ENCODE data around the gene OSMR. TPM values are rescaled to one million over a fixed set of nuclear protein-coding genes. Genes with fewer than 3 reads are reported as not detected.

OSMR gene
- total RNA-seq, 1 donor from 2014 or later = 103 TPM

DNA sequence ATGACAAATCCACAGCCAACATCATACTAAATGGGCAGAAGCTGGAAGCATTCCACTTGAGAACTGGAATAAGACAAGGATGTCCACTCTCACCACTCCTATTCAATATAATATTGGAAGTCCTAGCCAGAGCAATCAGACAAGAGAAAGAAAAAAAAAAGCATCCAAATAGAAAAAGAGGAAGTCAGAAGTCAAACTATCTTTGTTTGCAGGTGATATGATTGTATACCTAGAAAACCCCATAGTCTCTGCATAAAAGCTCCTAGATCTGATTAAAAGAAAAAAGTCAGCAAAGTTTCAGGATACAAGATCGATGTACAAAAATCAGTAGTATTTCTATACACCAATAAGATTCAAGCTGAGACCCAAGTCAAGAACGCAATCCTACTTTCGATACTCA lies 66.1 kb downstream of the OSMR start:
- ATAC-seq (no peak), DNase-seq (ENCODE audit: low spot score) (no peak)
- intact Hi-C loops (cut with DNase I) = no loop called here

DNA sequence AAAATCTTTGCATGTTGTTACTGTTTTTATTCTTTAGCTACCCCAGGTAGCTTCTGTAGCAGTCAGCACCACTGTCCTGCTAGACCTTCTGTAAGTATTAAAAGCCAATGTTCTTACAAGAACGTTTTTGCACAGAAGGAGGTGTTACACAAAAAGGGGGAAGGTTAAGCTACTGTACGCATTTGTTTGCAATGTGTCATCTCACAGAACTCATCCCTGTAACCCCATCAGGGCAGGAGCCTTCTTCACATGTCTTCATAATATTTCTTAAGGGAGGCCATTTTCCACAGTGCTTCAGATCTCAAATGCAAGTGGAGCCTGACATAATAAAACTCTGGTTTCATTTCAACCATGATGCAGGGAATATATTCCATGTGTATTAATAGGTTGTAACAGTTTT lies 67.9 kb downstream of the OSMR start:
- intact Hi-C loops (cut with DNase I) = no loop called here
- ATAC-seq (no peak), DNase-seq (ENCODE audit: low spot score) (no peak)

DNA sequence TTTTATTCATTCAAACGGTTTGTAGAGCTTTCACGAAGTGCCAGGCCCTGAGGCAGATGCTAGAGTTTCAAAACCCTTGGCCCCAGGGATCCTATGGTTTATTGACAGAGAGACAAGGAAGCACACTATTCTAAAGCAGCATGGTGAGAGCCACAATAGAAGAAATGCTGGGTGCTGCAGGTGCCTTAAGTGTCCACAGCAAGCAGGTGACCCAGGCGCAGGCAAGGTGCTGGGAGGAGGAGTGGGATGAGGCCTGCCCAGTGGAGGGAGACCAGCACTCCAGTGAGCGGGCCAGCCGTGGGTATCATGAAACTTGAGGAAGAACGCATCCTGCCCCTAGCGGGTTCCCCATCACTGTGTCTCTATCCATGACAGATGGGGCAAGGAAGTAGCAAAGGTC lies 71.0 kb downstream of the OSMR start:
- intact Hi-C loops (cut with DNase I) = no loop called here
- ATAC-seq (no peak), DNase-seq (ENCODE audit: low spot score) (no peak)

DNA sequence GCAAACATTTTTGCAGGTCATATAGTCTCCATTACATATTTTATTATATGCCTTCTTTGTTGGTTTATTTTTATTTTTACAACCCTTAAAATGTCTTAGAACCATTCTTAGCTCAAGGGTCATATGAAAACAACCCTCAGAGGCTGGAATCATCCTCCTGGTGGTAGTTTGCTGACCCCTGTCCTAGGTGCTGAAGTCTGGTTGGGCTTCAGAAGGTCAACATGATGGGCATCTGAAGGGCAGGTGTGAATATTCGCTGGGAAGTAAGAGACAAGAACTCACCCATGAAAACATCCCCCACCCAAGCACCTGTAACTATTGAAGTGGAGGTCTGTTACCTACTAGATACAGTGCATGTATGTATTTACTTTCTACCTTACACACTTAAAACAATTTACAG lies 75.4 kb downstream of the OSMR start:
- intact Hi-C loops (cut with DNase I) = no loop called here
- ATAC-seq = no peak

DNA sequence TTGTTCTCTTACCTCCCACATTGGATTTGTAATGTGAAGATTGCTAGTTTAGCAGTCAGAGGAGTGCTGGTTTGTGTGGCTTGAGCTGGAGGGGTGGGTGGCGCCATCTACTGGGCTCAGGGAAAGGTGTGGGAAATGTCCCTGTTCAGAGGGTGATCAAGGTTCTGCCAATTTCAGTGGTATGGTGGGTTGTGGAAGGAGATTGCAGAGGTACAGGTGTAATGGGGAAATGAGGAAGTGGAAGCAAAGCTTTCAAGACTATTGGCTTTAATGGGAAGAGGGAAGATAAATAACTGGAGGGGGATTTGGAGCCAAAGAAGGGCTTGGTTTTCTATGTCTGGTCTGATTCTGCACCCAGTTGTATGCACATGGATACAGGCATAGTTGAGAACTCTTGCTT lies 76.4 kb downstream of the OSMR start:
- intact Hi-C loops (cut with DNase I) = no loop called here
- DNase-seq (ENCODE audit: low spot score) (no peak), ATAC-seq (peak; percentile 44)

More for the DNA sequence above, 75.4 kb downstream of the OSMR start:
- DNase-seq (ENCODE audit: low spot score) = no peak

DNA sequence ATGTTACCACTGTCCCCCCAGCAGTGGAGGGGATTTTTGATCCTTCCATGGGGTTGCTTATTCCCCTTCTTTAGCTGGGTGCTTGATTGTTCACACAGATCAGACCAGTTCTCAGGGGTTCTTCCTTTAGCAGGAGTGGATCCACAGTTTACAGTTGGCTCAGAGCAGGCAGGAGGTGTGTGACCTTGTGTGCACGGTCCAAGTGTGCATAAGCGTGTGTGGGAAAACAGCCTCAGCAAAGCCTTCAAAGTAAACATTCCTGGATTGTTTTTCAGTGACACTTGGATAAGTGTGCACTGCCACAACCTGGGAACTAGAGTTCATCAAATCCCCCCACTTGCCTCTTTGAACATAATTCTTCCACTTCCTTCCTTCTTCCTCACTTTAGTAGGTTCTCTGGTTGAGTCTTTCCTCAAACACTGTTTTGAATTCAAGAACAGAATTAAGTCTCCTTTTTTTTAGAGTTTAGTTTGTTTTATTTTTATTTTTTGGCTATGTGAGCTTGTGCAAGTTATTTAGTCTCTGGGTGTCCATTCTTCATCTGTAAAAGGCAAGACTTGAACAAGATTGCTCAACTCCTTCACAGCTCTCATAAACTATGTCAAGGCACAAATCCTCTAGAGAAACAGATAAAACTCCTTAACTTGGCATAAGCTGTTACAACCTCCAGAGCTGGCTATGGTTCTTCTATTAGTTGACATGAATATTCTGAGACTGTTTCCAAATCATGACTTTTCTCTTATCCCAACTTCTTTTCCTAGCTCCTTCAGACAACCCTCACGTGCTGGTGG lies 78.0 kb downstream of the OSMR start:
- intact Hi-C loops (cut with DNase I) = no loop called here

DNA sequence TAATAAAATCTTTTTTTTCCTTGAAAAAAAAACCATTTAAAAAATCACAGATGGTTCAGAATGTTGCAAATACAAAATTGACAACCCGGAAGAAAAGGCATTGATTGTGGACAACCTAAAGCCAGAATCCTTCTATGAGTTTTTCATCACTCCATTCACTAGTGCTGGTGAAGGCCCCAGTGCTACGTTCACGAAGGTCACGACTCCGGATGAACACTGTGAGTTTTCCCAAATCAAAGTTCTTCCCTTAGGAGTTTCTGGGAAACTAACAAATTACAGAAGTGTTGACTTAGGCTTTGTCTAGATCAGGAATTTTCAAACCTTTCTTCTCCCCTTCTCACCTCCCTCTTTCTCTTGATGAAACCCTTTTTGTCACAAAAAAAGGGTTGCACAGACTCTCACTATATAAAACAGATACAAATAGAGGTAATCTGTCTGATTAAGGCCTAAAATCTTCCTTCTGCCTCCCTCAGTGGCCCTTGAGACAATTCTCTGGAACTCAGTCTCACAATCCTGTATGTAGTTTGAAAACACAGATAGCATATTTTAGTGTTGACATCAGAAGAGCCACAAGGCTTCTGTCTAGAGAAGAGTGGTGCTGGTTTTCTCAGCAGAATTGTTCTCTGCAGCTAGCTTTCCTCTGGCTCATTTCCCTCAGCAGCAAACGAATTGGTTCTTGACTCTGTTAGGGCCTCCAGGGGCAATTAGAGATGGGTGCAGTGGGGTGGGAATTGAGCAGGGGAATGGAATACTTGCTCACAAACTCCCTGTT lies 79.5 kb downstream of the OSMR start:
- intact Hi-C loops (cut with DNase I) = no loop called here
- no peak for DNase-seq (ENCODE audit: low spot score)
- ATAC-seq = peak; percentile 75

More for the DNA sequence above, 78.0 kb downstream of the OSMR start:
- DNase-seq (ENCODE audit: low spot score) (no peak), ATAC-seq (peak; percentile 90)

DNA sequence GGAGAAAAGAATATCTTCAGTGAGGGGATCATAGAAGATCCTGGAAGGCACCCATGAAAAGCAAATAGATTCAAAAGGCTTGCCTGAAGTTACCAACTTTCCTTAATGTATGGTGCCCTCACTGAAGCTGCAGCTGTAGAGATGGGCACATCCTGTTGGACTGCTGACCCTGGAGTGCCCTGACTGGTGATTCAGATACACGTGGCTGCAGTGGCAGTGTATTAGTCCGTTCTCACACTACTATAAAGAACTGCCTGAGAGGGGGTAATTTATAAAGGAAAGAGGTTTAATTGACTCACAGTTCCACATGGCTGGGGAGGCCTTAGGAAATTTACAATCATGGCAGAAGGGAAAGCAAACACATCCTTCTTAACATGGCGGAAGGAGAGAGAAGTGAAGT lies 80.3 kb downstream of the OSMR start:
- intact Hi-C loops (cut with DNase I) = no loop called here
- no peak for DNase-seq (ENCODE audit: low spot score)
- no peak for ATAC-seq

DNA sequence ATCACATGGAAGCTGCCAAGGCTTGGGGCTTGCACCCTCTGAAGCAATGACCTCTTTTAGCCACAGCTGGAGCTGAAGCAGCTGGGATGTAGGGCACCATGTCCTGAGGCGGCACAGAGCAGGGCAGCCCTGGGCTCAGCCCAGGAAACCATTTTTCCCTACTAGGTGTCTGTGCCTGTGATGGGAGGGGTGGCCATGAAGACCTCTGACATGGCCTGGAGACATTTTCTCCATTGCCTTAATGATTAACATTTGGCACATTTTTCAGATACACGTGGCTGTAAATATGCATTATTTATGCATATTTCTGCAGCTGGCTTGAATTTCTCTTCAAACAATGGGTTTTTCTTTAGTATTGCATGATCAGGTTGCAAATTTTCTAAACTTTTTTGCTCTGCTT lies 81.7 kb downstream of the OSMR start:
- intact Hi-C loops (cut with DNase I) = no loop called here
- no peak for DNase-seq (ENCODE audit: low spot score)
- ATAC-seq = no peak

DNA sequence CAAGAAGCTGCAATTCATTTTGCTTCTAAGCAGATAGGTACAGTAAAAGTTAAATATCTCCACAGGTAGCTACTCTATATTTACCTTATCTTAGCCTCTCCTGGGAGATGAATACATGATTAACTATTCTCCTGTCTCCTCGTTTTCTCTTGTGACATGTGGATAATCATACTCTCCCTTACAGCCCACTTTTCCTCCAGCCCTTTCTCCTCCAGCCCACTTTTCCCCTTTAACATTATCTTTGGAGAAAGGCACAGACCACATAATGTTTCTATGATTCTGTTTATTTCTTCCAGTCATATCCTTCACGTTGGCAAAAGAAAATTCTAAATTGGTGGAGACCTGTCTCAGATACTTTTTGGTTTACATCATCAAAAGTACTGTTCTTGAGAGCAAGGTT lies 84.0 kb downstream of the OSMR start:
- ATAC-seq (no peak), DNase-seq (ENCODE audit: low spot score) (no peak)
- intact Hi-C loops (cut with DNase I) = no loop called here

DNA sequence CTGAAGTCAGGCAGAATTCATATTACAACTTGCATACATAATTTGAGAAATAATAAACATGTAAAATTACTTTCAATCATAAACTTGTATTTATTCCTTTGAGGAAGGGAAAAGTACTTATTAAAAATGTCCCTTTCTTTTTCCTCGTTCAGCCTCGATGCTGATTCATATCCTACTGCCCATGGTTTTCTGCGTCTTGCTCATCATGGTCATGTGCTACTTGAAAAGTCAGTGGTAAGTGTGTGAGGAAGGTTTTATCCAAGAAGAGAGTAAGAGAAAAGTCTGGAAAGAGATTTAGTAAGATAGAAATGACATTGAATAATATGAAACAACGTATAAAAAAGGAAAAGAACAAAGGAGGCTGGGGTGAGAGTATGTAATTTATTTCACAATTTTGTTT lies 85.9 kb downstream of the OSMR start:
- no peak for DNase-seq (ENCODE audit: low spot score)
- intact Hi-C loops (cut with DNase I) = no loop called here
- ATAC-seq = no peak

DNA sequence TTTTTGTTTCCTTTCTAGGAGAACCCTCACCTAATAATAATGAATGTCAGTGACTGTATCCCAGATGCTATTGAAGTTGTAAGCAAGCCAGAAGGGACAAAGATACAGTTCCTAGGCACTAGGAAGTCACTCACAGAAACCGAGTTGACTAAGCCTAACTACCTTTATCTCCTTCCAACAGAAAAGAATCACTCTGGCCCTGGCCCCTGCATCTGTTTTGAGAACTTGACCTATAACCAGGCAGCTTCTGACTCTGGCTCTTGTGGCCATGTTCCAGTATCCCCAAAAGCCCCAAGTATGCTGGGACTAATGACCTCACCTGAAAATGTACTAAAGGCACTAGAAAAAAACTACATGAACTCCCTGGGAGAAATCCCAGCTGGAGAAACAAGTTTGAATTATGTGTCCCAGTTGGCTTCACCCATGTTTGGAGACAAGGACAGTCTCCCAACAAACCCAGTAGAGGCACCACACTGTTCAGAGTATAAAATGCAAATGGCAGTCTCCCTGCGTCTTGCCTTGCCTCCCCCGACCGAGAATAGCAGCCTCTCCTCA lies 87.1 kb downstream of the OSMR start:
- intact Hi-C loops (cut with DNase I) = no loop called here
- no peak for ATAC-seq
- no peak for DNase-seq (ENCODE audit: low spot score)

DNA sequence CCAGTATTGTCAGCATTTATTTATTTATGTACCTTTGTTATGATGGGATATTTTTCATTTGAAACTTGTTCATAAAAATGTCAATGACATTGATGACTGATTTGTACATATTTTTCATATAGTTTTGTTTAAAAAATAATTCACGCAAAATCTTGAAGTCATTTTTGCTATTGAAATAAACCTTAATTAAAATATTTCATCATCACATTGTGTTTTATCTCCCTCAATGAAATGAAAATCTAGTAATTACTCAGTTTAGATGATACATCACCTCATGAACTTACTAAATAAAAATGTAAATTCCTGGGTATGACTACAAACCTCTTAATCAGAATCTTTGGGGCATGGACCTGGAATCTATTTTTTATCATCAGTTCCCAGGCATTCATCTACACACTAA lies 89.6 kb downstream of the OSMR start:
- ATAC-seq = no peak
- intact Hi-C loops (cut with DNase I) = no loop called here
- no peak for DNase-seq (ENCODE audit: low spot score)

DNA sequence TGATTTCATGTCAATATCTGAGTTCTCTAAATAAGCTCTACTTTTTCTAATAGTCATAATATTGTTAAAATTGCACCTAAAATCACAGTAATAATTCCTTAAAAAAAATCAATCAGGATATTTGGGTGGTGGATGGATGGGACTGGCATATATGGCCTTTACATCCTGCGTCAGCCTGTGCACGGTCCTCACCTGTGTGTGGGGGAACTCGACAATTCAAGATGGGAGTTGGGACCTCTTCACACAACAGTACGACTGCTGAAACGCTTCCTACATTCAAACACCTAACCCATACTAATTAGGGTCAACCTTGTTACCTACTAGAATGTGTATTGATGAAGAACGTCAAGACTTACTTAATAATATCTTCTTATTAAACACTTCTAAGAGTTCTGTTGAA lies 90.5 kb downstream of the OSMR start:
- intact Hi-C loops (cut with DNase I) = no loop called here
- ATAC-seq (no peak), DNase-seq (ENCODE audit: low spot score) (no peak)

DNA sequence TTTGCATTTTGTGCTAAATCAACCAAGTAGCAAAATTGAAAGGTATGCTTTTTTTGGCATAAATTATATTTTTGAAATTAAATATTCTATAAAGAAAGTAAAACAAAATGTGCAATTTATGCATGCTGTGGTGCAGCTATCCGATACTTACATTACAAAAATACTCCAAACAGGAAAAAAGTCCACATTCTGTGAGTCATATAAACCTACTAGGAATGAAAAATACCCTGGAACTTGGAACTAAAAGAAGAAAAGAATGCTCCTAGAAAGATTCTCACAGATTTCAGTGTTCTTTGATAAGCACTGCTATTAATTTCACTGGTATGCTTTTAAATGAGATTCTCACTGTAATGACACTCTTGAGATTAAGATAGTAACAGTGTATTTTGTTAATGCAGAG lies 92.6 kb downstream of the OSMR start:
- no peak for DNase-seq (ENCODE audit: low spot score)
- intact Hi-C loops (cut with DNase I) = no loop called here
- no peak for ATAC-seq

DNA sequence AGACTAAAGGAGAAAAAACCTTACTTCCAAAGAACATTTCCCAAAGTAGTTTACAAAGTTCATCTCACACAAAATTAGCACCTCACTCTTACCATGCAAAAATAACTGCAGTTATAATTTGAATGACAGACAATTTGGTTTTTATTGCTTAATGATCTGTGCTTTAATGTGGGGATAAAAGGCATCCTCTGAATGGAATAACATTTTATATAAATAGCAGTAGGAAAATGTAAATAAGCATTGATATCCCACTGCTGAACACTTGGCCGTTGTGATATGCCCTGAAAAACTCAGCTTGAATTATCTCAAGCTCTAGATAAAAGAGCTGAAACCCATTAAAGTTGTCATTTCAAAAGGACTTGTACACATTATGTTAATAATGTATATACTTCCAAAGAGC lies 93.2 kb downstream of the OSMR start:
- DNase-seq (ENCODE audit: low spot score) = no peak
- ATAC-seq = no peak
- intact Hi-C loops (cut with DNase I) = no loop called here

DNA sequence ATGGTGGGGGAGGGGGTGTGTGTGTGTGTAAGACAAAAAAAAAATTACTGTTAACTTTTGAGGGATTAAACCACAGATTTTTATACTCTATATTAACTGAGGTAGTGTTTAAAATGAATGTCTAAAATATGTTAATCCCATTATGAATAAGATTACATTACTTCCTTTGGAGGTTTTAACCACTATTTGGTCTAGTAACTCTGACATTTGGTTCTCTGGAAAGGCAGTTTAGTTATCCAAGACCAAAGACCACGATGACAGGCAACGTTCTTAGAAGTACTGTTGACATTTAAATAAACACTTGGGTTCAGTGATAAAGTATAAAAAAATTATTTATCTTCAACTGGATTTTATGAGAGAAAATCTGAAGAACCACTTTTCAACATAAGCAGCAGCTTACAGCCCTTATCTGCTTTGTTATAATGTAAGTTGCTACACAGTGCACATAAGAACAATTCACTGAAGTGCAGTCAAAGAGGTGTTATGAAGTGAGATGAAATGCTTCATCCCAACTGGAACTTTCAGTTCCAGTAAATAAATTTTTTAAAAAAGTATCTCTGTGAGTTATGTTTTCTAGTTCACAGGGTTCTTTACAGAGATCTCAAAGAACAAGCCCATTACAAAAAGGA lies 94.5 kb downstream of the OSMR start:
- DNase-seq (ENCODE audit: low spot score) = no peak
- no peak for ATAC-seq
- intact Hi-C loops (cut with DNase I) = no loop called here

DNA sequence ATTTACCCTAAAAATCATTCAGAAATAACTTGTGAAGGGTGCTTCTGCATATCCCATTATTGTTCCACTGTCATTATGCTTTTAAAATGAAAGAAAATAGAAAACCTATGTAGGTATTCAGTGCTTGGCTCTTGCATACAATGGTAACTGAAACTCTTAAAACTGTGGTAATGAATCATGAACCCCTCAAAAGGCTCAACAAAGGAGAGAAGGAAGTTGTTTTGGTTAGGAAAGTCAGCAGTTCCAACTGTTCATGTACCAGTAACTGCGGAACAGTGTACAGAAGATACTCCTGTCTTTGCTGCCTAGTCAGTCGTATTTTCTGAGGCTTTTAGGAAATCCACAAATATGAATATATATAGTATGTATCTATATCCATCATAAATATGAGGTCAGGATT lies 96.1 kb downstream of the OSMR start:
- ATAC-seq (no peak), DNase-seq (ENCODE audit: low spot score) (no peak)
- intact Hi-C loops (cut with DNase I) = no loop called here

DNA sequence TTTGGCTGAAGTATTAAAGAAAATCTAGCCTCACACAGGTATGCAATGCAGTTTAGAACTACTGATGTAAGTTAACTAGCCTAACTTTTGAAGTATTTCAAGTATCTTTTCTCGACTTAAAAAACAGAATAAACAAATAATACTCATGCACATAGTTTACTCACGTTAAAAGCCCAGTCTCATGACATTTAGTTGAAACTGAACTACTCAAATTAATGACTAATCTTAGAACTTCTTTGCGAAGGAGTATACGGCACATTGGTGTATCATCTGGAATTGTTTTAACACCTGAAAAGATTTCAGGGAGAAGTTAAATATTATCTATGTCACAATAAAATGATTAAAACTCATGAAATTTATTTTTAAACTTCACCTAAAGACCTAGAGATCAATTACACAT lies 98.5 kb downstream of the OSMR start:
- DNase-seq (ENCODE audit: low spot score) (no peak), ATAC-seq (no peak)
- intact Hi-C loops (cut with DNase I) = no loop called here

DNA sequence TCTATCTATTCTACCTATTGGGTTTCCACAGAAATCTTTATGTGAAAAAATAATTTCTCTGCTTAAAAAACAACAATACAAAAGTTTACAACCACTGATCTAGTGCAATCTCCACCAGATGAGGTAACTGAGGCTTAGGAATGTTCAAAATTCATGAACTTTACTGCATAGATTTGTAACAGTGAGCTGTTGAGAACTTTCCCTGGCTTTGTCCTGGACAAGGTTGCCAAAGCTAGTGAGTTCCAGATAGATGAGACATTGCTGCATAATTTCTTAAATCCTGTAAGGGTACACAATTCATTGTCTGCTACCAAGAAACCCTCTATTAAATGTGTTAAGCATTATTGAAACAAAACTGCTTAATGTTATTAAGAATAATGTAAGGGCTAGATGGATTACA lies 102.7 kb downstream of the OSMR start:
- ATAC-seq = no peak
- intact Hi-C loops (cut with DNase I) = no loop called here
- DNase-seq (ENCODE audit: low spot score) = no peak

All from sciatic nerve (tissue), 2 donors.